ENCODE measurements around the gene REPS2.

The REPS2 gene

GRCh38 chrX:17187136-17187756, 240.8 kb downstream of the REPS2 start:
- no peak for TF ChIP-seq CTCF (IDR thresholded peaks at IDR 0.05; ENCODE audit: insufficient read depth, low read depth, low read length, missing control alignments)
- no peak overlapping the region for H3K4me3 ChIP-seq (ENCODE audit: low read depth, low read length)
- DNase-seq (ENCODE audit: low read depth), result no peak

- DNase-seq (ENCODE audit: low read depth), result no peak
- H3K4me3 ChIP-seq (ENCODE audit: low read depth, low read length), result no peak overlapping the region
- no peak for TF ChIP-seq CTCF (IDR thresholded peaks at IDR 0.05; ENCODE audit: insufficient read depth, low read depth, low read length, missing control alignments)
Measured at GRCh38 chrX:17192106-17192505, 245.6 kb downstream of the REPS2 start.

Measured in GM12865 (cell line).